BJ (cell line): ENCODE measurements around the gene FCN2. TPM values are rescaled to one million over a fixed set of nuclear protein-coding genes. Genes with fewer than 3 reads are reported as not detected.

Source experiments
- CTCF ChIA-PET: fragments of 350-600 bp; formaldehyde crosslinking; extraction: SDS; loops from one replicate; lab custom pipeline; 2021; ENCODE audit warnings: antibody characterized with exemption, inconsistent platforms; lab: Yijun Ruan, JAX
- POLR2A ChIA-PET: fragments of 300-600 bp; sonication (Branson Sonifier 250); formaldehyde crosslinking; extraction: SDS; loops from one replicate; lab custom pipeline; 2021; ENCODE audit warnings: antibody characterized with exemption; lab: Charles Lee
- DNase-seq: peaks from one replicate; pipeline ENCODE4 v3.0.0-alpha.2; 2011; ENCODE audit warnings: low read depth
- H3K27me3 ChIP-seq: 2 replicates; pipeline ENCODE4 v1.6.0; 2011; ENCODE audit warnings: low read length; ENCODE audit not compliant: control insufficient read depth, insufficient read depth
- H3K36me3 ChIP-seq: 2 replicates; pipeline ENCODE4 v1.5.1; 2011; ENCODE audit warnings: low read length; ENCODE audit not compliant: control insufficient read depth, insufficient read depth
- H3K4me3 ChIP-seq: 2 replicates; pipeline ENCODE4 v1.5.1; 2011; ENCODE audit warnings: low read depth, mild to moderate bottlenecking, control low read depth, low read length
- polyA plus RNA-seq: library from polyadenylated mRNA; depleted of rRNA; stranded (reverse); fragments of >200 nt; gene quantifications from 2 replicates; pipeline ENCODE4 v1.2.3, GENCODE V29; 2011; rRNA removed
- small RNA-seq: library from RNA; depleted of rRNA; stranded (forward); fragments of <200 nt; gene quantifications from one replicate; pipeline ENCODE3, GENCODE V24; 2012; ENCODE audit warnings: low replicate concordance, low read depth; ENCODE audit not compliant: insufficient read length
- TF ChIP-seq, protein P1 (sequence below): IDR thresholded peaks from 2 replicates; pipeline ENCODE4 v1.5.1; 2011; ENCODE audit warnings: low read depth, mild to moderate bottlenecking, control low read depth, inconsistent platforms, low read length, moderate library complexity; ENCODE audit not compliant: insufficient read depth

The FCN2 gene
- polyA plus RNA-seq, 1 experiment = not detected

DNA sequence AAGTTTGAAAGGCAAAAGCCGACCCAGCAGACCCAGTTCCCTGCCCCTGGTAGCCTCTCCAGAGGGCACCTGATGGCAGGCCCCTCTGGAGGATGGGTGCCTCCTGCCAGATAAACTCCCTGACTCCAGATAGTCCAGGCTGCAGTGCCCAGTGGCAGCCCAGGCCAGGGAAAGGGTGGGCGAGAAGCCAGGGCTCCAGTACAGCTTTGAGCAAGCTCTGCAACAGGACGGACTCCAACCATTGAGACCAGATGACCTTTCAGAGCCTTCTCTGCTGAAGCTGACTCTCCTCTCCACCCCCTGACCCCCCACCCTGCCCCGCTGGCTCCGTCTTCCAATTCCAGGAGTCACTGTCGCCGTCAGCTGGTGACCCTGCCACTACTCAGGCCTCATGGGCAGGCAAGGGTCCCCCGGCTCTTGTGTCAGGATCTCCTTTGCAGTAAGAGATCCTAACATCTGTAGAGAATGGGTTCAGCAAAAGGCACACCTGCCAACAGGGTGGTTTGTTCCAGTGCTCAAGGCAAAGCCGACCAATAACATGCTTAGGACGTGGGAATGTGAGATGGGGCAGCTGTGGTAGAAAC lies 52.6 kb downstream of the FCN2 start:
- TF ChIP-seq, protein P1, sequence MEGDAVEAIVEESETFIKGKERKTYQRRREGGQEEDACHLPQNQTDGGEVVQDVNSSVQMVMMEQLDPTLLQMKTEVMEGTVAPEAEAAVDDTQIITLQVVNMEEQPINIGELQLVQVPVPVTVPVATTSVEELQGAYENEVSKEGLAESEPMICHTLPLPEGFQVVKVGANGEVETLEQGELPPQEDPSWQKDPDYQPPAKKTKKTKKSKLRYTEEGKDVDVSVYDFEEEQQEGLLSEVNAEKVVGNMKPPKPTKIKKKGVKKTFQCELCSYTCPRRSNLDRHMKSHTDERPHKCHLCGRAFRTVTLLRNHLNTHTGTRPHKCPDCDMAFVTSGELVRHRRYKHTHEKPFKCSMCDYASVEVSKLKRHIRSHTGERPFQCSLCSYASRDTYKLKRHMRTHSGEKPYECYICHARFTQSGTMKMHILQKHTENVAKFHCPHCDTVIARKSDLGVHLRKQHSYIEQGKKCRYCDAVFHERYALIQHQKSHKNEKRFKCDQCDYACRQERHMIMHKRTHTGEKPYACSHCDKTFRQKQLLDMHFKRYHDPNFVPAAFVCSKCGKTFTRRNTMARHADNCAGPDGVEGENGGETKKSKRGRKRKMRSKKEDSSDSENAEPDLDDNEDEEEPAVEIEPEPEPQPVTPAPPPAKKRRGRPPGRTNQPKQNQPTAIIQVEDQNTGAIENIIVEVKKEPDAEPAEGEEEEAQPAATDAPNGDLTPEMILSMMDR = no peak
- H3K4me3 ChIP-seq = no peak overlapping the region
- no peaks in the 10 kb centered on the region for H3K36me3 ChIP-seq
- no peak for DNase-seq
- H3K27me3 ChIP-seq = peaks cover 13% of the 10 kb centered on the region
- CTCF ChIA-PET = interaction anchor here (1.5 kb wide), 1 partner anchor 22 kb away, joined by 4 read pairs; no protein-coding TSS in a partner anchor
- POLR2A ChIA-PET = no interaction called here

DNA sequence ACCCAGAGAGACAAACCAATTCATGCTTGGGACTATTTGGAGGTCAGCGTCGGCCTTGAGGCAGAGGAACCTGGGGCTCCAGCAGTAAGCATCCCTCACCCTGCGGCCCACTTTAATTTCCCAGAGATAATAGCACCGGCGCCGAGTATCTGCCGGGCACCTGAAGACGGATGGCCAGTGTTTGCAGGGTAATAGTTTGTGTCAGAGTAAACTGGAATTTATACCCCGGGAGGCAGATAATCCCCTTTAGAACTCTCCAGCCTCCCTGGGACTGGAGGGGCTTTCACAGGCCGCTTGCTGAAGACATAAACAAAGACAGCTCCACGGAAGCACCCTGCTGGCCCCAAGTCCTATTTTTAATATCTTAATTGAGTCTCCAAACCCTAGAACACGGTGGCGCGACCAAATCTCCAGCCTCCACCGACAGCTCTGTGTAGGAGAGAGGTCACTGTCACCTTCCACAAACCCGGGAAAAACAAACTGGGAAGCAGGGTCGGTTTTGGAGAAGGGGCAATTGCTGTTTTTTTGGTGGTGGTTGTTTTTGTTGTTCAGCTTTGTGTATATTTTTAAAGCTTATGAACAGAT lies 54.5 kb downstream of the FCN2 start:
- H3K36me3 ChIP-seq = no peaks in the 10 kb centered on the region
- peaks cover 9% of the 10 kb centered on the region for H3K27me3 ChIP-seq
- ChIA-PET POLR2A (no interaction called here), CTCF (no interaction called here)
- TF ChIP-seq, protein P1 = no peak
- no peak overlapping the region for H3K4me3 ChIP-seq
- DNase-seq = no peak

DNA sequence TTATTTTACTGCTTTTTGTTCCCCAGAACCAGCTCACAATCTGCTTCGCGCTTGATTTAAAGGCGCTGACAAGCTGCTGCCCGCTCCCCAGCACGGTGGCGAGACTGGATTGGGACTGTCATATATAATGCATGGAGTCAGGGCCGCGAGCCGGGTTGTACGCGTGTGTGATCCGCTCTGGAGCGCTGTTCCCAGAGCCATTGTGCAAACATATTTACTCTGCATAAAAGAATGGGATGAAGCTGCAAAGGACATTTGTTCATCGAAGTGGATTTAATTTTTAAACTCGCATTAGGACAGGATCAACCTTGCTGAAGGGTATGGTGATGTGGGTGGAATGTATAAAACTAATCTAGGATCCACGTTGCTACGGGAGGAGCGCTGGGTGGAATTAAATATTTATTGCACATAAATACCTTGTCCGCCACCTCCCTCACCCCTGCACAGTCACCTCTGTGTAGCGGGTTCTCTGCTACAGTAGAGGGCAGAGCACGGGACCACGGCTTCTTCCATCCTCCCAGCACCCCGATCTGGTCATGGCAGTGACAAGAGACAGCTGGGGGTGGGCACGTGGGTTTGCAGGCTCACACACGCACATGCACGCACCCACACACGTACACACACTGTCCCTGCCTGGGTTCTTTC lies 55.2 kb downstream of the FCN2 start:
- no peak for DNase-seq
- CTCF ChIA-PET = no interaction called here
- H3K36me3 ChIP-seq = no peaks in the 10 kb centered on the region
- no peak overlapping the region for H3K4me3 ChIP-seq
- peaks cover 9% of the 10 kb centered on the region for H3K27me3 ChIP-seq
- POLR2A ChIA-PET = no interaction called here
- TF ChIP-seq, protein P1 = no peak

DNA sequence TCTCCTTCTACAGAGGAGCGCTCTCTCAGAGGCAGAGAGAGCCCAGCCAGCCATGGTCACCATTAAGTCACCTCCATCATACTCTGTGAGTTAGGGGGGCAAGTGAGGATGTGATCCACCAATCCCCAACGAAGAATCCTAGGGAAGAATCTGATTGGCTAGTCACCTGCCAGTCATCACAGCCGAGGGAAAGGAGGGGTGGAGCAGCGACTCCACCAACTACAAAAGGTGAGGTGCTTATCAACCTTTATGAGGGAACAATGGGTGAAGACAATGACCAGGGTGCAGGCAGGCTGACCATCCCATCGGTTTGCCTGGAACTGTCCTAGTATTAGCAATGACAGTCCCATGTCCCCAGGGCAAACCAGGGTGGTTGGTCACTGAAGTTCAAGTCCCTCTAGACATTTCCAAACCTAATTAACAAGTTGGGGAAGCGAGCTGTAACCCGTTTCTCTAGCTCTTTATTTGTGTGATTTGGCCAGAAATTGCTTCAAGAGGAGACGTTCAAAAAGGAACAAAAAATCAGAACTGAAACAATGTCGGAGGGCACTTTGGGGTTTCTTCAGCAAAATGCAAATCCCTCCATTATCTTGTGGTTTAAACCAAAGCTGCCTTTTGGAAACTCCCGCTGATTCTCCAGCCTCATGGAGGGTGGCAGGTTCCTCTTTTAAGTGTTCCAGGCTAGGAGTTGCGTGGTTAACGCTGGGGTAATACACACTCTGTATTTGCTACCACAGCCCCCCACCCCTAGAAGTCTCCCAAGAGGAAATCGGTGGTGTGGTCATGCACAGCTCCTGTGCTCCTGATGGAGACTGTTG lies 55.9 kb downstream of the FCN2 start:
- no peak overlapping the region for H3K4me3 ChIP-seq
- CTCF ChIA-PET = no interaction called here
- POLR2A ChIA-PET = no interaction called here
- no peaks in the 10 kb centered on the region for H3K36me3 ChIP-seq
- TF ChIP-seq, protein P1 = no peak
- H3K27me3 ChIP-seq = peaks cover 7% of the 10 kb centered on the region
- no peak for DNase-seq

Small RNA genes lying within 50 kb of the gene (small RNA-seq; reads per million reads assigned to genes)
- not detected for gene AL603650.1
- gene MIR3689A = not detected
- not detected for gene MIR3689B
- not detected for gene MIR3689C
- not detected for gene MIR3689D1
- not detected for gene MIR3689D2
- gene MIR3689E = not detected
- gene MIR3689F = not detected

Other genes starting within 250 kb of the FCN2 start
- gene COL5A1, start 239.0 kb upstream of the FCN2 start, polyA plus RNA-seq = 170 and 251 TPM in 2 replicates
- not detected in 2 replicates for gene FCN1, start 37.1 kb downstream of the FCN2 start, polyA plus RNA-seq
- 1.3 and 1.5 TPM in 2 replicates for gene OLFM1, start 206.9 kb downstream of the FCN2 start, polyA plus RNA-seq